GM23338 (cell line): ENCODE measurements around the gene PTCD2. TPM values are rescaled to one million over a fixed set of nuclear protein-coding genes. Genes with fewer than 3 reads are reported as not detected.

Source experiments
- ATAC-seq: fragments of 200-7000 bp; cut with Tn5 transposase; 3 replicates; pipeline ENCODE4 v1.9.1; 2020
- DNase-seq: peaks from one replicate; pipeline ENCODE4 v3.0.0-alpha.2; 2015; ENCODE audit warnings: low spot score
- H2AFZ ChIP-seq: fragments of 200-600 bp; sonication (generic); 2 replicates; pipeline ENCODE4 v1.8.0; 2016; ENCODE audit warnings: antibody characterized with exemption, mild to moderate bottlenecking, moderate library complexity
- H3F3A ChIP-seq: fragments of 200-600 bp; sonication (generic); replicated peaks from 2 replicates; pipeline ENCODE4 v1.8.0; 2017; ENCODE audit warnings: antibody characterized with exemption, mixed run types, low read depth
- H3K27ac ChIP-seq: fragments of 200-600 bp; sonication (generic); 2 replicates; pipeline ENCODE4 v1.6.1; 2016; ENCODE audit warnings: low read depth
- H3K27me3 ChIP-seq: fragments of 200-600 bp; sonication (generic); 2 replicates; pipeline ENCODE4 v1.8.0; 2016; ENCODE audit warnings: mild to moderate bottlenecking, mixed run types, moderate library complexity; ENCODE audit not compliant: insufficient read depth
- H3K36me3 ChIP-seq: fragments of 200-600 bp; sonication (generic); 2 replicates; pipeline ENCODE4 v1.8.0; 2016; ENCODE audit warnings: mild to moderate bottlenecking; ENCODE audit not compliant: insufficient read depth
- H3K4me1 ChIP-seq: fragments of 200-600 bp; sonication (generic); 2 replicates; pipeline ENCODE4 v1.8.0; 2016; ENCODE audit warnings: mild to moderate bottlenecking, moderate library complexity; ENCODE audit not compliant: insufficient read depth
- H3K4me2 ChIP-seq: fragments of 200-600 bp; sonication (generic); 2 replicates; pipeline ENCODE4 v1.7.1; 2017; ENCODE audit warnings: mixed run types
- H3K4me3 ChIP-seq: fragments of 200-600 bp; sonication (generic); 2 replicates; pipeline ENCODE4 v1.6.1; 2016; ENCODE audit warnings: mixed run types
- H3K79me2 ChIP-seq: fragments of 200-600 bp; sonication (generic); replicated peaks from 2 replicates; pipeline ENCODE4 v1.8.0; 2017; ENCODE audit warnings: mild to moderate bottlenecking; ENCODE audit not compliant: insufficient read depth
- H3K9me2 ChIP-seq: fragments of 200-600 bp; sonication (generic); 2 replicates; pipeline ENCODE4 v1.8.0; 2017; ENCODE audit not compliant: insufficient read depth
- H4K20me1 ChIP-seq: fragments of 200-600 bp; sonication (generic); replicated peaks from 2 replicates; pipeline ENCODE4 v1.8.0; 2017; ENCODE audit warnings: mild to moderate bottlenecking; ENCODE audit not compliant: insufficient read depth
- H3K27ac Mint-ChIP-seq: 2 replicates; pipeline ENCODE4 v1.8.0; 2020; ENCODE audit warnings: inconsistent platforms, mild to moderate bottlenecking, moderate library complexity, mixed read lengths
- H3K27me3 Mint-ChIP-seq: 3 replicates; pipeline ENCODE4 v1.8.0; 2022; ENCODE audit warnings: low read depth, mild to moderate bottlenecking, moderate library complexity, mixed read lengths, inconsistent platforms; ENCODE audit not compliant: insufficient read depth, poor library complexity
- H3K36me3 Mint-ChIP-seq: 3 replicates; pipeline ENCODE4 v1.8.0; 2021; ENCODE audit warnings: low read depth, mild to moderate bottlenecking, inconsistent platforms, moderate library complexity, mixed read lengths
- H3K4me1 Mint-ChIP-seq: 3 replicates; pipeline ENCODE4 v1.8.0; 2020; ENCODE audit warnings: mild to moderate bottlenecking, inconsistent platforms, mixed read lengths
- H3K4me3 Mint-ChIP-seq: 3 replicates; pipeline ENCODE4 v1.8.0; 2021; ENCODE audit warnings: moderate library complexity, mild to moderate bottlenecking, inconsistent platforms, mixed read lengths
- H3K9me3 Mint-ChIP-seq: 3 replicates; pipeline ENCODE4 v1.8.0; 2020; ENCODE audit warnings: moderate library complexity, mild to moderate bottlenecking, inconsistent platforms, mixed read lengths
- CTCF ChIP-seq, 2 experiments: fragments of 200-600 bp in 1 of 2; sonication (generic) in 1 of 2; conservative IDR thresholded peaks; 2 replicates each; pipeline versions ENCODE4 v1.5.1 to v1.6.1; 2016 to 2017; ENCODE audit warnings: antibody characterized with exemption in 2 of 2, low read depth in 2 of 2, mild to moderate bottlenecking in 2 of 2, moderate library complexity in 1 of 2
- ETS1 ChIP-seq: IDR thresholded peaks from 2 replicates; pipeline ENCODE4 v1.6.1; 2016; ENCODE audit warnings: antibody characterized with exemption
- EZH2 ChIP-seq: fragments of 200-600 bp; sonication (generic); IDR thresholded peaks from one replicate; pipeline ENCODE4 v1.8.0; 2017; ENCODE audit warnings: antibody characterized with exemption, mild to moderate bottlenecking, low read depth; ENCODE audit not compliant: unreplicated experiment
- EZH2phosphoT487 ChIP-seq: fragments of 200-600 bp; sonication (generic); IDR thresholded peaks from one replicate; pipeline ENCODE4 v1.8.1; 2018; ENCODE audit warnings: antibody characterized with exemption; ENCODE audit not compliant: unreplicated experiment
- NANOG ChIP-seq: IDR thresholded peaks from 2 replicates; pipeline ENCODE4 v1.6.1; 2016; ENCODE audit warnings: antibody characterized with exemption, borderline replicate concordance
- REST ChIP-seq: IDR thresholded peaks from one replicate; pipeline ENCODE4 v1.6.1; 2018; ENCODE audit warnings: antibody characterized with exemption; ENCODE audit not compliant: unreplicated experiment
- STAT1 ChIP-seq: IDR thresholded peaks from one replicate; pipeline ENCODE4 v1.6.1; 2016; ENCODE audit warnings: antibody characterized with exemption; ENCODE audit not compliant: unreplicated experiment
- ZNF114 ChIP-seq: fragments of 250-450 bp; sonication (Bioruptor Pico); IDR thresholded peaks from 2 replicates; pipeline ENCODE4 v1.5.0; 2020; ENCODE audit warnings: mild to moderate bottlenecking, moderate library complexity
- ZNF331 ChIP-seq: fragments of 250-450 bp; sonication (Bioruptor Pico); IDR thresholded peaks from 2 replicates; pipeline ENCODE4 v1.5.0; 2020; ENCODE audit warnings: low read depth, mild to moderate bottlenecking, moderate library complexity
- ZNF462 ChIP-seq: fragments of 250-450 bp; sonication (Bioruptor Pico); IDR thresholded peaks from 2 replicates; pipeline ENCODE4 v1.5.0; 2020; ENCODE audit warnings: mild to moderate bottlenecking, moderate library complexity
- polyA plus RNA-seq: library from polyadenylated mRNA; unstranded; fragments of >200 nt; fragmentation: Nextera tagmentation; extraction: Ambion mirVana; gene quantifications from 2 replicates; pipeline ENCODE4 v1.2.1, GENCODE V29; 2016
- total RNA-seq: library from RNA; depleted of rRNA; stranded (reverse); fragments of >200 nt; shearing (Covaris generic); gene quantifications from 2 replicates; pipeline ENCODE4 v1.2.3, GENCODE V29; 2014

Gene PTCD2
- total and polyA plus RNA-seq, 2 experiments from 2014 or later, result 8.8 to 14.5 TPM

- no peak for TF ChIP-seq ZNF462 (CRISPR knock-in tag)
- no peak for TF ChIP-seq ZNF331 (CRISPR knock-in tag)
- no peak for TF ChIP-seq CTCF (conservative IDR thresholded peaks at IDR 0.05; ENCODE audit: low read depth in 2 of 2)
Observed at GRCh38 chr5:72378639-72379289, 58.6 kb downstream of the PTCD2 start (continued).

GRCh38 chr5:72379936-72380335 lies 59.8 kb downstream of the PTCD2 start:
- no peaks in the 10 kb centered on the region for H3K27me3 Mint-ChIP-seq
- no peak for TF ChIP-seq REST
- TF ChIP-seq ETS1, result no peak
- TF ChIP-seq ZNF331 (CRISPR knock-in tag), result no peak
- TF ChIP-seq STAT1, result no peak
- TF ChIP-seq NANOG, result no peak
- no peak for TF ChIP-seq EZH2phosphoT487
- no peak for TF ChIP-seq EZH2
- TF ChIP-seq ZNF114 (CRISPR knock-in tag), result no peak

More at GRCh38 chr5:72379936-72380335, 59.8 kb downstream of the PTCD2 start:
- Histone ChIP-seq H3K27ac (no peak overlapping the region), H3K4me3 (no peak overlapping the region), H2AFZ (no peak overlapping the region), H3K36me3 (no peaks in the 10 kb centered on the region), H4K20me1 (no peaks in the 10 kb centered on the region), H3K4me1 (no peaks in the 10 kb centered on the region), H3K9me2 (no peaks in the 10 kb centered on the region), H3K4me2 (no peak overlapping the region), H3F3A (no peaks in the 10 kb centered on the region), H3K79me2 (no peaks in the 10 kb centered on the region), H3K27me3 (no peaks in the 10 kb centered on the region)
- DNase-seq, result no peak
- H3K9me3 Mint-ChIP-seq, result no peaks in the 10 kb centered on the region
- peaks cover 4% of the 10 kb centered on the region; the same call in 2 of the 3 replicates for H3K4me1 Mint-ChIP-seq
- H3K27ac Mint-ChIP-seq, result no peak overlapping the region
- ATAC-seq, result no peak
- H3K4me3 Mint-ChIP-seq, result no peak overlapping the region
- no peaks in the 10 kb centered on the region; the same call in 2 of the 3 replicates for H3K36me3 Mint-ChIP-seq
